GM20000 (cell line): ENCODE measurements around the gene CKAP5.

Source experiments
- DNase-seq: peaks from one replicate; pipeline ENCODE4 v3.0.0; 2012; ENCODE audit warnings: low spot score
- TF ChIP-seq, protein P1 (sequence below): IDR thresholded peaks from 2 replicates; pipeline ENCODE4 v1.5.1; 2012; ENCODE audit warnings: mild to moderate bottlenecking, control low read depth; ENCODE audit errors: extremely low read depth, missing control alignments

The CKAP5 gene

DNA sequence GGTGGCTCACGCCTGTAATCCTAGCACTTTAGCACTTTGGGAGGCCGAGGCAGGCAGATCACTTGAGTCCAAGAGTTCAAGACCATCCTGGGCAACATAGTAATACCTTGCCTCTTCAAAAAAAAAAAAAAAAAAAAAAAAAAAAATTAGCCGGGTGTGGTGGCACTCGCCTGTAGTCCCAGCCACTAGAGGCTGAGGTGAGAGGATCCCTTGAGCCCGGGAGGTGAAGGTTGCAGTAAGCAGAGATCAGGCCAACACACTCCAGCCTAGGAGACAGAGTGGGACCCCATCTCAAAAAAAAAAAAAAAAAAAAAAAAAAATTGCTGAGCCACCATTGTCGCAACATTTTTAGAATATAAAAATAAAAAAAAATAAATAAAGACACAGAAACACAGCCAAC, 7.6 kb downstream of the CKAP5 start:
- TF ChIP-seq, protein P1, sequence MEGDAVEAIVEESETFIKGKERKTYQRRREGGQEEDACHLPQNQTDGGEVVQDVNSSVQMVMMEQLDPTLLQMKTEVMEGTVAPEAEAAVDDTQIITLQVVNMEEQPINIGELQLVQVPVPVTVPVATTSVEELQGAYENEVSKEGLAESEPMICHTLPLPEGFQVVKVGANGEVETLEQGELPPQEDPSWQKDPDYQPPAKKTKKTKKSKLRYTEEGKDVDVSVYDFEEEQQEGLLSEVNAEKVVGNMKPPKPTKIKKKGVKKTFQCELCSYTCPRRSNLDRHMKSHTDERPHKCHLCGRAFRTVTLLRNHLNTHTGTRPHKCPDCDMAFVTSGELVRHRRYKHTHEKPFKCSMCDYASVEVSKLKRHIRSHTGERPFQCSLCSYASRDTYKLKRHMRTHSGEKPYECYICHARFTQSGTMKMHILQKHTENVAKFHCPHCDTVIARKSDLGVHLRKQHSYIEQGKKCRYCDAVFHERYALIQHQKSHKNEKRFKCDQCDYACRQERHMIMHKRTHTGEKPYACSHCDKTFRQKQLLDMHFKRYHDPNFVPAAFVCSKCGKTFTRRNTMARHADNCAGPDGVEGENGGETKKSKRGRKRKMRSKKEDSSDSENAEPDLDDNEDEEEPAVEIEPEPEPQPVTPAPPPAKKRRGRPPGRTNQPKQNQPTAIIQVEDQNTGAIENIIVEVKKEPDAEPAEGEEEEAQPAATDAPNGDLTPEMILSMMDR = no peak
- DNase-seq = no peak

DNA sequence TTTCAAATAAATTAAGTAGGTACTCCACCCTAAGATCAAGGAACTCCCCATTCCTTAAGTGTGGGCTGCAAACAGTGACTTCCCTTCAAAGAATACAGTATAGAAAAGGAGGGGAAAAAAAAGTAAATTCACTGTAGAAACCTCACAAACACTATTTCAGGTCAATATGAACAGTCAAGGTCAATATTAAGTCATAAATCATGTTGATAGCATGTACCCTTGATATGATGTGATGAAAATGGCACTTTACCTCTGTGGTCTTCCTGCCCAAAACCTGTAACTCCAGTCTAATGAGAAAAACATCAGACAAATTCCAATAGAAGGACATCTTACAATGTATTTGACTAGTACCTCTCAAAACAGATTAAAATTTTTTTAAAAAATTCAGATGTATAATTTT, 8.2 kb downstream of the CKAP5 start:
- DNase-seq = no peak
- TF ChIP-seq, protein P1 = no peak

DNA sequence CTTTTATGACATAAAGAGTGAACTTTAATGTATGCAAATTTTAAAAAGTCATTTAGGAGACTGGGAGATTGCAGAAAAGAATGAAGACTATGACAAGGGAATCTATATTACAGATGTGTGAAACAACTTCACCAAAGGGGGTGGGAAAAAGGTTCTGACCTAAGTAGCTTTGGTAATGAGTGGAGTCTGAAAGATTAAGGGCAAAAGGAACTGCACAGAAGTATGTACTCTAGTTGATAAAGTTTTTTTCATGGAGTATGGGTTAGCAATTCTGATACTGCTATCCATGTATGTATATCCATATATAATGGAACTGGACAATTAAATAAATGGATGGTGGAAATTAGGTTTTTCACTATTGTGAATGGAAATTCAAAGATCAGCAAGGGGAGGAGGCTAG, 9.2 kb downstream of the CKAP5 start:
- no peak for DNase-seq
- TF ChIP-seq, protein P1 = no peak

DNA sequence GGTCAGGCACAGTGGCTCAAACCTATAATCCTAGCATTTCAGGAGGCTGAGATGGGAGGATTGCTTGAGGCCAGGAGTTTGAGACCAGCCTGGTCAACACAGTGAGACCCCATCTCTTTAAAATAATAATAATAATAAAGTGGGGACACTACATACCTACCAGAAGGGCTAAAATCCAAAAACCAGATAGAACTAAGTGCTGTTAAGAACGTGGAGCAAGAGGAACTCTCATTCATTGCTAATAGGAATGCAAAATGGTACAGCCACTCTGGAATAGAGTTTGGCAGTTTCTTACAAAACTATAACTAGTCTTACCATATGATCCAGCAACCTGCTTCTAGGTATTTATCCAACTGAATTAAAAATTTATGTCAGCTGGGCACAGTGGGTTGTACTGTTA, 9.6 kb downstream of the CKAP5 start:
- TF ChIP-seq, protein P1 = no peak
- DNase-seq = no peak

DNA sequence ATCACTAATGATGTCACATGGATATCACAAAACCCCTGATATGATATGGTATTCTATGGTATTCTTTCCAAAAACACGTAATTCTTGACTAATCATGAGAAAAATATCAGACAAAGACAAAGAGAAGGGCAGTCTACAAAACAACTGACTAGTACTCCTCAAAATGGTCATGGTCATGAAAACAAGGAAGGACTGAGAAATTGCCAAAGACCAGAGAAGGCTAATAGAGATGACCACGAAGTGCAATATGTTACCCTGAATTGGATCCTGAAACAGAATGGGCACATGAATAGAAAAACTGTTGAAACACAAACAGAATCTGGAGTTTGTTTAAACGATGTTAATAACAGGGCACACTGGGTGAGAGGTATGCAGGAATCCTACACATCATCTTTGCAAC, 10.2 kb downstream of the CKAP5 start:
- no peak for DNase-seq
- TF ChIP-seq, protein P1 = no peak

DNA sequence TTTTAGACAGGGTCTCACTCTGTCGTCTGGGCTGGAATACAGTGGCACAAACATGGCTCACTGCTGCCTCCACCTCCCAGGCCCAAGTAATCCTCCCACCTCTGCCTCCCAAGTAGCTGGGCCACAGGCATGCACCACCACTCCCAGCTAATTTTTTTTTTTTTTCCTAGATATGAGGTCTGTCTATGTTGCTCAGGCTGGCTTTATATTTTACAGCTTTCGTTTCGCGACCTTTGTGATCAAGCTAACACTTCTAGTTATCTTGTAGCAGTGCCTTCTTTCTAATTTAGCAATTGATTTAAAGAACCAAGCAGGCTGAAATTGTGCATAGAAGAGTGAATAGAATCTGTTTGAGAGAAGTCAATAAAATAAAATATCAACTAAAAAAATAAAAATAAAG, 11.3 kb downstream of the CKAP5 start:
- TF ChIP-seq, protein P1 = no peak
- DNase-seq = no peak

DNA sequence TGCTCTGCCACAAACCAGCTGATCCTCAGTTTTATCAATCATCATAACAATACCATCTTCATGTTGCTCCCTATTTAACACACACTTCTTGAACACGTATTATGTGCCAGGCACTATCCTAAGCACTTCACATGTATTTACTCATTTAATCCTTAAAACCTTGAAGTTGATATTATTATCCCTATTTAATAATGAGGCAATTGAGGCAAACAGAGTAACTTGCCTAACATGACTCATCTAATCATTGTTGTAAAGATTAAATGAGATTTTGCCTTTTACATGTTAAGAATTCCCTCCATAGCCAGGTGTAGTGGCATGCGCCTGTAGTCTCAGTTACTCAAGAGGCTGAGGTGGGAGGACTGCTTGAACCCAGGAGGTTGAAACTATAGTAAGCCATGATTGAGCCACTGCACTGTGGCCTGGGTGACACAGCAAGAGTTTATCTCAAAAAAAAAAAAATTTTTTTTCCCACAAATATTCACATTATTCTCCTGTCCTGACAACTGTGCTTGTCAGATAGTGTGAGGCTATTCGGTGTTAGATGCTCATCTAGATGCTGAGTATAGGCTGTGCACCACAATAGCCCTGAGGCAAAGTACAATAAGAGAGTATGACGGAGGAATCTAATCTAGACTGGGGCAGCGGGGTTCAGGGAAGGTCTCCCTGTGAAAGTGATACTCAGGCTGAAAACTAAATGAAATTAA, 13.4 kb downstream of the CKAP5 start:
- TF ChIP-seq, protein P1 = no peak
- DNase-seq = no peak
